T1000 (cell line): ENCODE data around the gene ITPR2.

Experiments
- DNase-seq: peaks from one replicate; lab custom pipeline; 2025; ENCODE audit warnings: mixed read lengths; lab: John Stamatoyannopoulos, UW

Gene ITPR2

DNA sequence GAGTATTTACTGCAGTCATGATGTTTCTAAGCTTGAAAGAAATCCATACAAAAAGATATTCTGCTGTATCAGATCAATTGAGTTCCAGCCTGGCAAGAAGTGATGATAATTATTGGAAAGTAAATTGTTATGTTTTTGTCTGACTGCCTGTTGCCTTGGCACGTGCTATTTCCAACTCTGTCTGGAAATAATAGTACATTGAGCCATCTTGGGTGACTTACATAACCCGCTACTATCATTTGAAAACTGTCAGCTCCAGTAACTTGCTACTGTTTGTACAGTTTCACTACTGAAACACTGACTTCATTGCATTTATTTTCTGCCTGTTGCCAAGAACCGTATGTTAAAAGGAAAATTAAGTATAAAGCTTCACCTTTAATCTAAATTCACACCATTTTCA is 318.6 kb downstream of the ITPR2 start:
- no peak for DNase-seq

DNA sequence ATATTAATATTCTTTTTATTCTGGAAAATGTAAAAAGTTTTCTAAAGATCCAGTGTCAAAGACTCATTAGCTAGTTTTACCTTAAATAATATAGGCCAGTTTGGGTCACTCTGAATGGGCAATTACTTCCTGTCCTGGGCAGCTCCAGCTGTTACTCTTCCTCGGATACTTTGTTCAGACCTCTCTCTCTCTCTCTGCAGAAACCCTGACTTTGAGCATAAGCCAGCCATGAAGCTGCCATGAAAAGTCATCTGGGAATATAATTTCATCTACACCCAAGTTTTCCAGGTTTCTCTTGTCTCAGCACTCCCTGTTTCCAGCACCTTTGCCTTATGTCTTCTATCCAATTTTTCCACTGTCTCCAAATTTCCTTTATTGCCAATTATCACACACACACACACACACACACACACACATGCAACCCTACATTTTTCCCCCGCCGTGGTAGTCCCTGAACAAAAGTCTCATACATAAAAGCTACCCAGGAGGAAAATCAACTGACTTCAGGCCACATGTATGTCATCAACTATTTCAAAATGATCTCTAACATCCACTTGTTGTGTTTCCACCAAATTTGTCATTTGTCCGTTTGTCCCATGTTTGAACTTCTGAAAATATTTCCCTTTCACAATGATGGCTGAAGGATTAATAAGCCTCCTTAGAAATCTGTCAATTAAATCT is 319.5 kb downstream of the ITPR2 start:
- DNase-seq, result no peak

DNA sequence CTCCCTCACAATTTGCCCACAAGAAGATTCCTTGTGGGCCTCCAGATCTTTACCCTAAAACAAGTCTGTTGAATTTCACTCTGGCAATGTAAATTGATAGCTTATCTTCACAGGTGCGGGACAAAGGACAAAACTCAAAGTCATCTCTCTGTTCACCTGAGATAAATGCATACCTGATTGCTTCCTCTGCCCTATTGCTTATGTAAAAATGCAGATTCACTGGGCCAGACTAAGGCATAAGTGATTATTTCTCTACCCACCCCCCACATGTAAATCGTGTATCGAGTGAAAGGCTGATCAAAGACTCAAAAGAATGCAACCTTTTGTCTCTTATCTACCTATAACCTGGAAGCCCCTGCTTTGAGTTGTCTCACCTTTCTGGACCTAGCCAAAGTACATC is 320.8 kb downstream of the ITPR2 start:
- no peak for DNase-seq

DNA sequence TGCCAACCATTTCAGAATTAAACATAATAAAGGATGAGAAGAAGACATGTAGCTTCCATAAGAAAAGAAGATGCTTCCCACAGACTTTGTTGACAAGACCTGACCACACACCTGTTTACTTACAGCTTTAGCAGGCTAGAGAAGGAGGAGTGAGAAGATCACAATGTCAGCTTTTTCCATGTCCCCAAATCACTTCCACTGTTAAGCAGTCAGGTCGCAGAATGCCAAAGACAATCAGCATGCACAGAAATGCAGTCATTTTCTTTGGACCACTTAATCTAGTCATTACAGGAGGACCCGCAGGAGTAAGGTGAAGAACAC is 322.7 kb downstream of the ITPR2 start:
- DNase-seq, result no peak

DNA sequence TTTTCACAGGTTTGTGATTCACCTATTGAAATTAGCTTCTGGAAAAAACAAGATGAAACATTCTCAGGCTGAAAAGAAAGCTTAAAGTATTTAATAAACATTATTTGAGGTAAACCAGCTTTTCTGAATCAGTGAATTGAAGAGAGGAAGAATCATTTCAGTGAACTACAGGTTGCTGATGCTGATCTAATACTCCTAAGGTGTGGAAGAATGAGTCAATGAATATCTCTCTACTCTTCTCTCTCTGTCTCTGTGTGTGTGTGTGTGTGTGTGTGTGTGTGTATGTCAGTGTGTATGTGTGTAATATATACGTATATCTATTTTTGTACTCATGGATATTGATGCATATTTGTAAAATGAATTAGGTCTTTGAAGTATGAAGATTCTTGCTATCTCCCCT is 325.4 kb downstream of the ITPR2 start:
- DNase-seq, result no peak

DNA sequence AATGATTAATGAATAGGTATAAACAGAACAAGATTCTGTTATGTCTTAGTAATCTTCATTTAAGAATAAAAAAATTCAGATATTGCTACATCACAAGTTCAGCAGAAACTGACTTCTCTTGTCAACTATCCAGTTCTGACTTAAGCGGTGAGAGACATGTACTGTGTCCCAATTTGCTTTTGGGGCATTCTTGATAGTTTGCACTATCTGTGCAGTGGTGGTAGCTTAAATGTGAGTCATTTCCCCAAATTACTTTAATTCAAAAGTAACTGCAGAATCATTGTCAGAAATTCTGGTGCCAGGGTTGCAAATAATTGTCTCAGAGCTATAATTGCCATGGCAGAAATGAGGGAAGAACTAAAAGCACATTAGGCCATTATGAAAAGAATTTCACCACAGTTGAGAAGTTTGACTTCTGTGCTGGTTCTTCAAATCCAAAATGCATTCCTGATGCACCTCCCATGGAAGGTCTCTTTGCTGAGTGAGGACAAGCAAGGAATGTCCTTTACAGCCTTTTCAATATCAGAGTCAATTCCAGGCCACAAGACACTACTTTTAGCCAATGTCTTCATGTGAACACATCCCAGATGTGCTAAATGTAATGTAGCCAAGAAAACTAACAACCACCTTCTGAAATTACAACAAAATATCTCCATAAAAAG is 332.9 kb downstream of the ITPR2 start:
- no peak for DNase-seq

DNA sequence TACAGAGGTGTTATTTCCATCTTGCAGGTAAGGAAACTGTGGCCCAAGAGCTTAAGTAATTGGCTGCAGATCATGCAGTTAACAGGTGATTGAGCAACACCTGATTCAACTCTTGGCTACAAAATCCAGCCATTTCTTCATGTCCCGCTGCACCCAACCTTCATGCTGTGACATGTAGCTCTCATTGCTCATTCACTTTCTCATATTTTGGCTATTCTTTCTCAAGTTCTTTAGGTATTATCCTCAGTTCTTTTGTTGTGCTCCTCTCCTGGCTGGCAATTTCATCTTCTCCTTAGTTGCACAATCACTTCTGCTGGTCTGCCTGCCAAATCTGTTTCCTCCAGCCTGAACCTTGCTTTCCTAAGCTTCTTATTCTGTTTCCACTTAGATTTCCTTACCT is 336.8 kb downstream of the ITPR2 start:
- DNase-seq, result no peak

DNA sequence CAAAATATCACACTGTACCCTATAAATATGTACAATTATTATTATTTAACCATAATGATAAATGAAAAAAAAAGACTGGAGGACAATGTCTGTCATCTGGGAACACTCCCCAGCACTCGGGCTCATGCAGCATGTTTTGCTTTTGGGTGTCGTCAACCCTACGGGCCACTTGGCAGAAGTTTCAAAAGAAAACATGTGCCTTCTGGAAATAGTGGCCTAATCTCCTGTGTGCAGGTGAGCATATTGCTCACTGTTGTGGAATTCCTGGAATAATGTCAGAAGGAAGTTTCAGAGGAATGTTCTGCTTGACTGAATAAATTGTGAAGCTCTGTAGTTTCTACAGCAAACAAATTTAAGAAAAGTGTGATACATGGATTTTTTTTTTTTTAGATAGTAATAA is 339.3 kb downstream of the ITPR2 start:
- no peak for DNase-seq

DNA sequence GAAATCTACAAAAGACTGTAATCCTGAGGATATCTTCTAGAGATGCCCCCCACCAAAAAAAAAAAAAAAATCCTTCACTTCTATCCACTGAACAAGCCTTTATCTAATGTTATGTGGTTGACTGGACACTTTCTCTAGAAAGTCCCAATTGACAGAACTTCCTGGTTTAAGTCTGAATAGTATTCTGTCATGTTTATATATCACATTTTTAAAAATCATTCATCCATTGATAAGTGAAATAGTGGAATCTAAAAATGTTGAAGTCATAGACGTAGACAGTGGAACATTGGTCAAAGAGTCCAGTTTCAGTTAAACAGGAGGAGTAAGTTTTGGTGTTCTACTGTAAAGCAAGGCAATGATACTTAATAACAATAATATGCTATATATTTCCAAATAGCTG is 340.6 kb downstream of the ITPR2 start:
- DNase-seq, result no peak

DNA sequence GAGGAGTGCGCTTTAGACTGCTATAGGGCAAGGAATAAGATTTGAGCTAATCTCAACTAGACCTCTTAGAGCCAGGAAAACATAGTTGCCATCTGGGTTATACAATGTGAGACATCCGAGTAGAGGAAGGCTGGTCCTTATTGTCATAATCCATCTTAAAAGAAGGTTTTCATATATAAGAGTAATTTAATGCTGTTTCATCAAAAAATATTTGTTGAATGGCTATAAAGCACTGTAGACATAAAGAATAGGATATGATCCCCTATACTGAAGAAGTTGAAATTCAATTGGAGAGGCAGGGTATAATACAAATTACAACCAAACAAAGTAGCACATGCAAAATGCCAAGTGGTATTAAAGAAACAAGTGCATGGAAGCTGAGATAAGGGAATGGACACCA is 343.1 kb downstream of the ITPR2 start:
- DNase-seq, result no peak

DNA sequence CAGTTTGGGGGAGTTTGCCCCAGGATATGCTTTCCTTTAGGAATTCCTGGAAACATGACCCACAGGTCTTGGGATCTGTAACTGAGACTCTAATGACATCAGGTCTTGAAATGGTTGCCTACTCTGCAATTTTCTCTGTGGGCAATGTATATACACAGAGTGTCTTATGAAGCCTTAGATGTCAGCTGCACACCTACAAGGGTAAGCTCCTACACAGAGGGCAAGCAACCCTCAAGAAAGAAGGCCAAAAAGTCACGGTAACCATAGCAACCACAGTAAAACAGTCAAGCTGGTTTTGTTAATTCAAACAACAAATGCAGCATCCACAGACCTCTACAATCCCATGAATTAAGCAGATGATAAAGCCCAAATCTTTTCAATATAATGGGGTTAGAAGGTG is 344.6 kb downstream of the ITPR2 start:
- DNase-seq, result no peak

DNA sequence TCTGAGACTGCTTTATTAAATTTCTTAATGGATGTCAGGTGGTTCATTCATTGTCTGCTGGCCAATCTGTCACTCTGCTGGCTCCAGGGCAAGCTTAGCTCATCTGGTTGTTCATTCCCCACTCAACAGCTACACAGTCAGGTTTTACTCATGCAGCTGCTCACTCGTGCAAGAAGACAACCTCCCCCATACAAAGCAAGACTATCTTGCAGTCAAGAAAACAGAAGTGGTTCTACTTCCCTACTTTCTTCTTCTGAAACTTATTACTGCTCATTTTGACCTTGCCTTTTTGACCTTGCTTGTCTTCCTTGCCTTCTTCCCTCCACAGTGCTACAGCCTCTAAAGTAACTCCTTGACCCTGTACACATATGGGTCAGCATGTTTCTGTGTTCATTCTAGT is 359.7 kb downstream of the ITPR2 start:
- DNase-seq, result no peak

DNA sequence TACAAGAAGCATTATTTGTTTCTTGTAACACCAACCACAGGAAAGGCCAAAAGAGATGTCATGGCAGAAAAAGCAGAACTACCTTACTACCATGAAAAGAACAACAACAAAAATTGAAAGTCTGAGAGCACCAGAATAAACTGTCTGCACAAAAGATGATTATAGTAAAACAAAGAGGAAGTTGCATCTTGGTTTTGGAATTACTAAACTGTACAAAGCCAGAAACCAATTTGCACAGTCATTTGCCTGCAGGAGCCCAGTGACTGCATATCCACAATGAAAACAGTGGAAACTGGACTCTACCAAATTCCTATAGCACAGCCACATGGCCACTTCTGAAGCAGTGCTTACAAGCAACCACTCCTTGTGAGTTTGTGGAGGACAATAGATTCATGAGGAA is 361.4 kb downstream of the ITPR2 start:
- no peak for DNase-seq

DNA sequence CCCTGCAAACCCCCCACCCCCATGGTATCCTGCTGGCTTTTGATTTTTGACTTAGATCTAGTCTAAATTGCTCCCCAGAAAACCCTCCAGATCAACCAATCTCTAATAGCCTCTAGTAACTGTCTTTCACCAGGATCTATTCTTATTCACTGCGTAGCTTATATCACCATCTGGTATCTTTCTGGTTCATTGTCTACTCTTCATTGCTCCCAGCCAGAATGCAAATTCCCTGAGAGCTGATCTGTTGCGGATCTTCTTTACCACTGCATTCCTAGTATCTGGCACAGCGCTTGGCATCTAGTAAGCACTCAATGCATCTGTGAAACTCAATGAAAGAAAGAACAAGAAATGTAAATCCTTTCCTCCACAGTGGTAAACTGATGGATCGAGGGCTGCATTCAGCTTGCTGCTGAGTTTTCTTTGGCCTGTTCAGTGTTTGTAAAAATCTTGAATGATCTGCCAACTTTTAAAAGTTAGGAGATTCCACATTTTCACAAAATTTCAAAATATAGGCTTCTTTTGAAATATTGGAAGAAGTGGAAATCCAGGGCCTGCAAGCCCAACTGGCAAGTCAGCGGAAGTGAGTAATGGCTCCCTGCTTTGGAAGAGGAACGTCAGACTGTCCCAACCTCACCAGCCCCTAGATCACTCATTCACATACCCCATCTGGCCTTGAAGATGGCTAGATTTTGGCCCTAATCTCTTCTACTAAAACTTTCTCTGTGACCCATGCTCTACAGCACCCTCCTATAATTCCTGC is 363.4 kb downstream of the ITPR2 start:
- DNase-seq, result no peak

DNA sequence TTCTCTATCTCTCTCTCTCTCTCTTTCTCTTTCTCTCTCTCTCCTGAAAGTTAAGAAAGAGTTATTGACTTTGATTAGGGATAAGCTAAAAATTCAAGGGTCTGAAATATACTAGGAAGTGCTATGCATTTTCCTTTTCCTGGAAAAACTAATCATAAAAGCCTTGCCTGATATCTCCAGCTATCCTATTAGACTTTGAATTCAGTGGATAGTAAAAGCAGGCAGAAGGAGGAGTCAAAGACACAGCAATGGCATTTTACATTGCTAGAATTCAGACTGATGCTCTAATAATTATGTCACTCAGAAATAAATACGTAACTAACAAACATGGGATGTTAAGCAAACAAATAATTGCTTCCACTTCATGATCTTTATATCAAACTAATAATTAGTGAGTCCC is 365.6 kb downstream of the ITPR2 start:
- no peak for DNase-seq

DNA sequence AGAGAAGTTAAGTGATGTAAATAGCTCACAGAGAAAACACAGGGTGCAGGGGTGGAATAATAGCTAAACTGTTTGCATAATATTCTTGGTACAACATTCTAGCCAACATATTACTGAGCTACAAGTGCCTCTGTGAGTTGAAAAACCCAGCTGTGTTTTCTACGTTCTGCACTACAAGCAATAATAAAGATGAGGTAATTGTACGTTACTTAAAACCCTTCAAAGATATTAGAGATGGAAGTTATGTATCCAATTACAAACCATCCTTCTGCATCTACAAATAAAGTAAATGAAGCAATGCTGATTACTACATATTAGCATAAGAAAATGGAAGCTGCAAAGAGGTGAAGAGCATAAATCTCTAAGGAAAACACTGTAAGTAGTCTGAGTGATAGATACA is 366.3 kb downstream of the ITPR2 start:
- DNase-seq, result no peak

DNA sequence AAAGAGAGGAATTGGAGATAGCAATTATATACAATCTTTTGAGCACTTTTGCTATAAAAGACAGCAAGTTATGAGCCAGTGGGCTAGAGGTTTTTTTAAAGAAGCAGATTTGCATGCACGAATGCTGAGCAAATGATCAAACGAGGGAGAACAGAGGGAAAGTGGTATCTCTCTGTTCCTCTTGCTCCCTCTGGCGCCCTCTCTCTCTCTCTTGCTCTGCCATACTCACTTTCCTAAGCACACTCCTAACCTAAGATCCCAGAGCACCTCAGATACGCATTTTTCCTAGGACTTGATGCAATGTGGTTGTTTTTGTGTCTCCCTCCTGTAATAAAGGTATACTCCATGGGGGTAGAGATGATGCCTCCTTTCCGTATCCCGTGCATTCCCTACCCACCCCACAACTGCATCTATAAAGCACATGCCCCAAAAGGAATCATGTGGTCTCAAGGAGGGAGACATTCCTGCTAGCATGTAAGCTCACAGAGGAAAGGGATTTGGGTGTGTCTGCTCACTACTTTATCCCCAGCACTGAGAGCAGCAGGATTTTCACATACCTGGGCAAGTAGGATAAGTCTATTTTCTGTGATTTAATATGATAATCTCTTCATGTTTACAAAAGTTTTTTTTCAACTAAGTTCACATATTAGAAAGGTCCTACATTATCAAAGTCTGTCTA is 367.4 kb downstream of the ITPR2 start:
- no peak for DNase-seq

DNA sequence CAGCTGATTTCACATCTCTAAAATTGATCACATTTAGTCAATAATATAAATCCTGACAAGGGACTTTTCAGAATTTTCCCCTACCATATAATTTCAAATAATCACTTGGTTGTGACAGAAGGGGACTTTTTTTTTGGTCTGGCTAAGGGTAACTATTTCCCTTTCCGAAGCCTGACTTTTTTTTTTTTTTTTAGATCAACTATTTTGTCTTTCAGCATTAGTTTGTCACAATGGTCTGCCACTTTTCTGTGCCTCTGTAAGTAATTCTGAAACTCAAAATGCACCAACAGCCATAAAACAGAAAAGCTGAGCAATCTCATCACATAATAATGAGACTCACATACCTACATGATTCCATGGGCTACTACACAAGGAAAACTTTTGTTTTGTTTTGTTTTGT is 371.2 kb downstream of the ITPR2 start:
- DNase-seq, result no peak

DNA sequence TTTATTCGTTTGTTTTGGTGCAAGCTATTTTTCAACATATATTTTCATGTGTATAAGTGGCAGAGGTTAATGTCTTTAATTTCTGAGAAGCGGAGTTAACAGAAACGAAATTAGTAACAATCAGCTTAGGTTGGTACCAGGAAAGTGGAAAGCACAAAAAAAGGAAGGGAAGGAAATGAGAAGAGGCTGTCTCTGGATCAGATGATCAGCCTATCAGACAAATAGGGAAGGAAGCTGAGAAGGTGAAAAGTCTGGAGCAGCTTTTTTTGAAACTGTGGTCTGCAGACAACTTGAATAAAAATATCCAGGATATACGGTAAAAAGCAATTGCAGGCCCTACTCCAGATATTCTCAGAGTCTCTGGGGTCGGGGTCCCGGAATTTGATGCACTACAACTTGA is 372.6 kb downstream of the ITPR2 start:
- DNase-seq, result no peak

DNA sequence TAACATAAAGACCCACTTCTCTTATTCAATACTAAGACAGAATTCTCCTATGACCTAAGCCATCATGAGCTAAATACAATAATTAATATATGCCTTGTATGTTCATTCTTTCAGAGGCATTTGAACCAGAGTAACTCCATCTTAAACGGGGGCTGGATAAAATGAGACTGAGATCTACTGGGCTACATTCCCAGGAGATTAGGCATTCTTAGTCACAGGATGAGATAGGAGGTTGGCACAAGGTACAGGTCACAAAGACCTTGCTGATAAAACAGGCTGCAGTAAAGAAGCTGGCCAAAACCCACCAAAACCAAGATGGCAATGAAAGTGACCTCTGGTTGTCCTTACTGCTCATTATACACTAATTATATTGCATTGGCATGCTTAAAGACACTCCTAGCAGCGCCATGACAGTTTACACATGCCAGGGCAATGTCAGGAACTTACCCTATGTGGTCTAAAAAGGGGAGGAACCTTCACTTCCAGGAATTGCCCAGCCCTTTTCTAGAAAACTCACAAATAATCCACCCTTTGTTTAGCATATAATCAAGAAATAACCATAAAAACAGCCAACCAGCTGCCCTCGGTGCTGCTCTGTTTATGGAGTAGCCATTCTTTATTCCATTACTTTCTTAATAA is 376.9 kb downstream of the ITPR2 start:
- DNase-seq, result no peak

DNA sequence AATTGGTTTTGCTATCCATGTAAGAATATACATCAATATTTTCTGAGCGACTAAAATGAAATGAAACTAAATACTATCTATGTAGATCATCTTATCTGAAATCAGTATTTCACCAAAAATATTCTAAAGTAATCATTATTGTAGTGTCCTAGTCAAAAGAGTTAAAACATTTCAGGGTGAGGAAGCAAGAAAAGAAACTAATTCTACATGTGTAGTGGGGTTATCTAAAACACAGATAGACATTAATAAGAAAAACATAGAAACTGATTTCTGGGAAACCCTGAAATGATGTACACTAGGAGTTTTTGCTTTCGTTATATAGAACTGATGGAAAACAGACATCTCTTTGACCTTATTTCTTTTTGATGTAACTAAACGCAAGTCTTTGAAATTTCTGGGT is 379.7 kb downstream of the ITPR2 start:
- DNase-seq, result no peak

DNA sequence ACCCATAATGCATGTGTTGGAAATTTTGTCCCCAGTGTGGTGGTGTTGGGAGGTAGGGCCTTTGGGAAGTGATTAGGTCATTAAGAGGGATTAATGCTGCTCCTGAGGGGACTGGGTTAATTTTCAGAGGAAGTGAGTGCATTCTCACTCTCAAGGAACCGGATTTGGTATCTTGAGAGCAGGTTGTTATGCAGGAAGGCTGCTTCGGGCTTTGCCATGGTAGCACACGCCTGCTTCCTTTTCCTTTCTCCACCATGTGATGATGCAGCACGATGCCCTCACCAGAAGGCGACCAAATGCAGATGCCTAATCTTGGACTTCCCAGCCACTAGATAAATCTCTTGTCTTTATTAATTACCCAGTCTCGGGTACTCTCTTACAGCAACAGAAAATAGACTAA is 380.5 kb downstream of the ITPR2 start:
- DNase-seq, result no peak

DNA sequence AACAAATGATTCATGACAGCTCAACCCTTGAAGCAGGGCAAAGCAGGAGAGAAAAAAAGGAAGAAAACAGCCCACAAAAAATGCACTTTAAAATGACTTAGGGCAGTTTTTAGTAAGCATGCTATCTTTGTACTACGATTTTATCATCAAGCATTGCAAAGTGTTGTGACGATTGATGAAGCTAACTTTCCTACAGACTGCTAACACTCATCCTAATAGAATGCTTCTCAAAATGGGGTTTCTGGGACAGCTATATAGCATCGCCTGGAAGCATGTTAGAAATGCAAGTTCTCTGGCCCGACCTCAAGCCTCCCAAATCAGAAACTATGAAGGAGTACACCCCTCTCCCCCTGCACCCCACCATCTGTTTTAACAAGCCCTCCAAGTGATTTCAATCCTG is 381.2 kb downstream of the ITPR2 start:
- DNase-seq, result no peak
